ENCODE results near the gene PTGR3.

- TF ChIP-seq CTCF (IDR thresholded peaks at IDR 0.05; ENCODE audit: low read depth, low read length) (no peak), POLR2A (IDR thresholded peaks at IDR 0.05; ENCODE audit: extremely low read depth, insufficient read length) (no peak)
Measured at GRCh38 chr18:75240433-75240832, 31.5 kb upstream of the PTGR3 start.
